Activated naive CD4-positive, alpha-beta T cell treated with anti-CD3 and anti-CD28 coated beads, Interleukin-2, amount 10 ng/mL, durations not matched to agents 5 hours and 36 hours (primary cell): ENCODE measurements around the gene SPANXN1. TPM values are rescaled to one million over a fixed set of nuclear protein-coding genes. Genes with fewer than 3 reads are reported as not detected.

Experiments
- total RNA-seq, 2 experiments: library from RNA; stranded (reverse); gene quantifications; one replicate each; pipeline ENCODE4 v1.2.3, GENCODE V29; 2021

Gene SPANXN1
- total RNA-seq: not detected

GRCh38 chrX:145247203-145247602, at the start of gene SPANXN1:
Gene SPANXN1, plus strand, starts transcription at chrX:145247503. Its CDS starts 84 bp downstream, at chrX:145247587.

